Measurements from ENCODE around the gene PRAMEF12. TPM values are rescaled to one million over a fixed set of nuclear protein-coding genes. Genes with fewer than 3 reads are reported as not detected.

The PRAMEF12 gene
- total RNA-seq, 1 donor from 2014 or later: not detected

- H3K9me3 ChIP-seq (replicated peaks): peaks cover 2% of the 10 kb centered on the region
- H3K4me1 ChIP-seq: no peaks in the 10 kb centered on the region
- peaks cover 51% of the 10 kb centered on the region for H3K27me3 ChIP-seq (ENCODE audit: low read depth)
- H3K4me3 ChIP-seq: no peak overlapping the region
- no peak for TF ChIP-seq CTCF (IDR thresholded peaks at IDR 0.05; ENCODE audit: borderline replicate concordance)
- intact Hi-C loops (cut with micrococcal nuclease): no loop called here
- H3K27ac ChIP-seq (replicated peaks): no peak overlapping the region
- DNase-seq: no peak
- H3K36me3 ChIP-seq: no peaks in the 10 kb centered on the region
Measured at GRCh38 chr1:12761781-12762180, 11.8 kb upstream of the PRAMEF12 start.

GRCh38 chr1:12762766-12763165 is 10.8 kb upstream of the PRAMEF12 start:
- no peak for DNase-seq
- H3K9me3 ChIP-seq (replicated peaks): peaks cover 5% of the 10 kb centered on the region
- intact Hi-C loops (cut with micrococcal nuclease): no loop called here

GRCh38 chr1:12763479-12763878 is 10.1 kb upstream of the PRAMEF12 start:
- Histone ChIP-seq H3K4me3 (no peak overlapping the region), H3K36me3 (no peaks in the 10 kb centered on the region), H3K27ac (replicated peaks) (no peak overlapping the region), H3K27me3 (ENCODE audit: low read depth) (peaks cover 51% of the 10 kb centered on the region), H3K9me3 (replicated peaks) (peaks cover 5% of the 10 kb centered on the region), H3K4me1 (no peaks in the 10 kb centered on the region)
- intact Hi-C loops (cut with micrococcal nuclease): no loop called here
- no peak for TF ChIP-seq CTCF (IDR thresholded peaks at IDR 0.05; ENCODE audit: borderline replicate concordance)
- no peak for DNase-seq

More at GRCh38 chr1:12762766-12763165, 10.8 kb upstream of the PRAMEF12 start:
- no peak for TF ChIP-seq CTCF (IDR thresholded peaks at IDR 0.05; ENCODE audit: borderline replicate concordance)
- no peaks in the 10 kb centered on the region for H3K36me3 ChIP-seq
- no peak overlapping the region for H3K27ac ChIP-seq (replicated peaks)
- no peak overlapping the region for H3K4me3 ChIP-seq
- H3K4me1 ChIP-seq: no peaks in the 10 kb centered on the region
- peaks cover 51% of the 10 kb centered on the region for H3K27me3 ChIP-seq (ENCODE audit: low read depth)

GRCh38 chr1:12764016-12764415 is 9.5 kb upstream of the PRAMEF12 start:
- DNase-seq: no peak

GRCh38 chr1:12769031-12769430 is 4.5 kb upstream of the PRAMEF12 start:
- H3K36me3 ChIP-seq: no peaks in the 10 kb centered on the region
- H3K27ac ChIP-seq (replicated peaks): no peak overlapping the region
- TF ChIP-seq CTCF (IDR thresholded peaks at IDR 0.05; ENCODE audit: borderline replicate concordance): no peak
- no peak for DNase-seq
- intact Hi-C loops (cut with micrococcal nuclease): no loop called here
- H3K9me3 ChIP-seq (replicated peaks): peaks cover 9% of the 10 kb centered on the region
- H3K27me3 ChIP-seq (ENCODE audit: low read depth): peaks cover 66% of the 10 kb centered on the region
- no peaks in the 10 kb centered on the region for H3K4me1 ChIP-seq
- no peak overlapping the region for H3K4me3 ChIP-seq

More at GRCh38 chr1:12764016-12764415, 9.5 kb upstream of the PRAMEF12 start:
- H3K4me3 ChIP-seq: no peak overlapping the region
- peaks cover 5% of the 10 kb centered on the region for H3K9me3 ChIP-seq (replicated peaks)
- intact Hi-C loops (cut with micrococcal nuclease): no loop called here
- no peaks in the 10 kb centered on the region for H3K4me1 ChIP-seq
- no peak for TF ChIP-seq CTCF (IDR thresholded peaks at IDR 0.05; ENCODE audit: borderline replicate concordance)
- no peak overlapping the region for H3K27ac ChIP-seq (replicated peaks)
- H3K36me3 ChIP-seq: no peaks in the 10 kb centered on the region
- H3K27me3 ChIP-seq (ENCODE audit: low read depth): peaks cover 51% of the 10 kb centered on the region

All from left ventricle myocardium inferior (tissue), 1 donor.